ENCODE results near the gene DLK1. TPM values are rescaled to one million over a fixed set of nuclear protein-coding genes. Genes with fewer than 3 reads are reported as not detected.

DLK1 gene
- total RNA-seq, 1 experiment from 2014 or later: 3.3 TPM

DNA sequence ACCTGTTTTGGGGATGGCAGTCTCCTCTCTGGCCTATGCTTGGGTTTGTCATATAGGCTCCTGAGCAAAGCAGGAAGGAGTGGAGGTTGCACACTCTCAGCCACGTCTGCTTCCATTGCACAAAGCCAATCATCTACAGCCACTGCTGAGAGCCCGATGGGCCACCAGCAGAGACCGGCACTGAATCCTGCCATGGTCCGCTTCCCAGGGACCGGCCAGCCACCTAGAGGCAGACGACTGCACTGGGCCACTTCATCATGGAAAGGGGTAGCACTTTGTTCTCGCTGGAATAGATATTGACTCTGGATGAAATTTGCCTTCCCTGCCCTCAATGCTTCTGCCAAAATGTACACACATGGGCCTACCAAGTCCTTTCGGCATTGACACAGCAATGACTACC, 22.3 kb downstream of the DLK1 start (continued):
- TF ChIP-seq HMGXB4 (CRISPR knock-in tag; IDR thresholded peaks at IDR 0.05) (no peak), TP53 (CRISPR knock-in tag; IDR thresholded peaks at IDR 0.05) (no peak), ETV6 (CRISPR knock-in tag; IDR thresholded peaks at IDR 0.05) (no peak), MLX (CRISPR knock-in tag; IDR thresholded peaks at IDR 0.05) (no peak)

GRCh38 chr14:100749967-100750597, 23.4 kb downstream of the DLK1 start:
- Mint-ChIP-seq H3K27me3 (ENCODE audit: low read depth) (peaks cover 4% of the 10 kb centered on the region; the same call in 1 of the 2 replicates), H3K36me3 (no peaks in the 10 kb centered on the region), H3K4me1 (no peaks in the 10 kb centered on the region), H3K4me3 (no peak overlapping the region), H3K9me3 (peaks cover 13% of the 10 kb centered on the region), H3K27ac (no peak overlapping the region)
- ChIA-PET POLR2A (no interaction called here), CTCF (interaction anchor here (1.3 kb wide), 1 partner anchor 74 kb away, joined by 3 read pairs; no protein-coding TSS in a partner anchor)
- ATAC-seq: no peak
- no peak for DNase-seq (ENCODE audit: low spot score)
- TF ChIP-seq ZNF121 (CRISPR knock-in tag; IDR thresholded peaks at IDR 0.05) (no peak), NFATC4 (CRISPR knock-in tag; IDR thresholded peaks at IDR 0.05) (no peak), MLX (CRISPR knock-in tag; IDR thresholded peaks at IDR 0.05) (no peak), GABPB1 (CRISPR knock-in tag; IDR thresholded peaks at IDR 0.05) (0 out of 2 replicates have a peak, but pooled peaks have one; percentile 53)

- ChIA-PET POLR2A (no interaction called here), CTCF (interaction anchor here (0.6 to 1.3 kb wide), 2 partner anchors 15 to 73 kb away, joined by 3 read pairs; no protein-coding TSS in a partner anchor)
- no peaks in the 10 kb centered on the region for H3K4me1 Mint-ChIP-seq
- peaks cover 4% of the 10 kb centered on the region; the same call in 1 of the 2 replicates for H3K27me3 Mint-ChIP-seq (ENCODE audit: low read depth)
- TF ChIP-seq GABPB1 (CRISPR knock-in tag; IDR thresholded peaks at IDR 0.05): peak; percentile 71
- TF ChIP-seq IRF2 (CRISPR knock-in tag; IDR thresholded peaks at IDR 0.05; ENCODE audit: borderline replicate concordance, low read depth): no peak
- no peak for TF ChIP-seq CREB1 (CRISPR knock-in tag; IDR thresholded peaks at IDR 0.05)
- DNase-seq (ENCODE audit: low spot score): no peak
- H3K36me3 Mint-ChIP-seq: no peaks in the 10 kb centered on the region
- H3K27ac Mint-ChIP-seq: no peak overlapping the region
- no peak for ATAC-seq
- H3K9me3 Mint-ChIP-seq: peaks cover 13% of the 10 kb centered on the region
- H3K4me3 Mint-ChIP-seq: no peak overlapping the region
Observed at GRCh38 chr14:100750762-100751699, 24.3 kb downstream of the DLK1 start.

DNA sequence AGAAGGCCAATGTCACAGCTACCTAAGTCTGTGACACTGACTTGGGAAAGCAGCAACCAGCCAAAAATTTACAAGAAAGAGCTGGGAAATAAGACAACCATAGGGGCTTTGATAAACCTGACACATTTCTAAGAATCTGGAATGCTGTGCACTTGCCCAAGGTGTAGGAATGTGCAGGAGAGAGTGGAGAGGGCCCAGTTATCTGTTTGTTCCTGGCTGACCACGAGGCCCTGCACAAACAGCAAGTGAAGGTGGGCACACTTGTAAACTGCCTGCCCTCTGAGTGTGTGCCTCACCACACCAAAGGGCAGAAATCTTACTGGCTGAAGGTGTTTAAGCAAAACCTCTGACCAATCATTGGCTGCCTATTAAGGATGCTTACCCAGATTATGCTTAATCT, 27.3 kb downstream of the DLK1 start:
- ChIA-PET CTCF (no interaction called here), POLR2A (interaction anchor here (0.6 kb wide), 1 partner anchor 788 kb away, joined by 3 read pairs; no protein-coding TSS in a partner anchor)
- H3K27me3 Mint-ChIP-seq (ENCODE audit: low read depth): peaks cover 4% of the 10 kb centered on the region; the same call in 1 of the 2 replicates
- H3K36me3 Mint-ChIP-seq: no peaks in the 10 kb centered on the region
- 0 out of 2 replicates have a peak, but pooled peaks have one; percentile 16 for TF ChIP-seq GABPB1 (CRISPR knock-in tag; IDR thresholded peaks at IDR 0.05)
- TF ChIP-seq, protein P1, sequence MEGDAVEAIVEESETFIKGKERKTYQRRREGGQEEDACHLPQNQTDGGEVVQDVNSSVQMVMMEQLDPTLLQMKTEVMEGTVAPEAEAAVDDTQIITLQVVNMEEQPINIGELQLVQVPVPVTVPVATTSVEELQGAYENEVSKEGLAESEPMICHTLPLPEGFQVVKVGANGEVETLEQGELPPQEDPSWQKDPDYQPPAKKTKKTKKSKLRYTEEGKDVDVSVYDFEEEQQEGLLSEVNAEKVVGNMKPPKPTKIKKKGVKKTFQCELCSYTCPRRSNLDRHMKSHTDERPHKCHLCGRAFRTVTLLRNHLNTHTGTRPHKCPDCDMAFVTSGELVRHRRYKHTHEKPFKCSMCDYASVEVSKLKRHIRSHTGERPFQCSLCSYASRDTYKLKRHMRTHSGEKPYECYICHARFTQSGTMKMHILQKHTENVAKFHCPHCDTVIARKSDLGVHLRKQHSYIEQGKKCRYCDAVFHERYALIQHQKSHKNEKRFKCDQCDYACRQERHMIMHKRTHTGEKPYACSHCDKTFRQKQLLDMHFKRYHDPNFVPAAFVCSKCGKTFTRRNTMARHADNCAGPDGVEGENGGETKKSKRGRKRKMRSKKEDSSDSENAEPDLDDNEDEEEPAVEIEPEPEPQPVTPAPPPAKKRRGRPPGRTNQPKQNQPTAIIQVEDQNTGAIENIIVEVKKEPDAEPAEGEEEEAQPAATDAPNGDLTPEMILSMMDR (IDR thresholded peaks at IDR 0.05): no peak
- DNase-seq (ENCODE audit: low spot score): no peak
- no peak overlapping the region for H3K4me3 Mint-ChIP-seq
- no peak for ATAC-seq
- H3K27ac Mint-ChIP-seq: no peak overlapping the region
- H3K9me3 Mint-ChIP-seq: peaks cover 13% of the 10 kb centered on the region
- H3K4me1 Mint-ChIP-seq: no peaks in the 10 kb centered on the region
